HepG2 (cell line): ENCODE results near the gene SLC25A11. TPM values are rescaled to one million over a fixed set of nuclear protein-coding genes. Genes with fewer than 3 reads are reported as not detected.

Experiments
- CC2D1A ChIP-seq: sonication (generic); formaldehyde crosslinking; IDR thresholded peaks from 2 replicates; pipeline ENCODE4 v1.8.1; 2023; ENCODE audit warnings: mild to moderate bottlenecking, missing genetic modification reagents
- CHCHD3 ChIP-seq: sonication (generic); formaldehyde crosslinking; IDR thresholded peaks from 2 replicates; pipeline ENCODE4 v1.8.0; 2022; ENCODE audit warnings: mild to moderate bottlenecking, missing genetic modification reagents, moderate library complexity
- EHMT2 ChIP-seq: fragments of 200-600 bp; sonication (generic); IDR thresholded peaks from 2 replicates; pipeline ENCODE4 v1.7.0; 2017; ENCODE audit warnings: antibody characterized with exemption, low read depth, low read length, borderline replicate concordance
- ELF3 ChIP-seq: IDR thresholded peaks from 2 replicates; pipeline ENCODE4 v1.6.1; 2016; ENCODE audit warnings: missing genetic modification reagents, missing compliant biosample characterization
- FOXJ3 ChIP-seq: sonication (generic); formaldehyde crosslinking; IDR thresholded peaks from 2 replicates; pipeline ENCODE4 v1.4.0; 2020; ENCODE audit warnings: missing genetic modification reagents, mild to moderate bottlenecking, borderline replicate concordance
- MYNN ChIP-seq: sonication (generic); formaldehyde crosslinking; IDR thresholded peaks from 2 replicates; pipeline ENCODE4 v1.4.0; 2020; ENCODE audit warnings: mild to moderate bottlenecking, low read depth, missing genetic modification reagents
- NFATC3 ChIP-seq: sonication (generic); formaldehyde crosslinking; IDR thresholded peaks from 2 replicates; pipeline ENCODE4 v1.5.1; 2020; ENCODE audit warnings: mild to moderate bottlenecking, missing genetic modification reagents
- PAWR ChIP-seq: sonication (generic); formaldehyde crosslinking; IDR thresholded peaks from 2 replicates; pipeline ENCODE4 v1.4.0; 2020; ENCODE audit warnings: missing genetic modification reagents, mild to moderate bottlenecking, borderline replicate concordance
- POLR2A ChIP-seq, 2 experiments: IDR thresholded peaks; 2 replicates each; pipeline ENCODE4 v1.6.1; 2011; ENCODE audit warnings: low read depth in 2 of 2, low read length in 2 of 2, mild to moderate bottlenecking in 1 of 2, moderate library complexity in 1 of 2; ENCODE audit not compliant: insufficient read depth in 1 of 2
- RARG ChIP-seq: sonication (generic); formaldehyde crosslinking; IDR thresholded peaks from 2 replicates; pipeline ENCODE4 v1.4.0; 2020; ENCODE audit warnings: low read depth, mild to moderate bottlenecking, missing genetic modification reagents
- REPIN1 ChIP-seq: sonication (generic); formaldehyde crosslinking; IDR thresholded peaks from 2 replicates; pipeline ENCODE4 v1.8.0; 2022; ENCODE audit warnings: missing genetic modification reagents, low read depth, mild to moderate bottlenecking, borderline replicate concordance
- U2AF2 ChIP-seq: fragments of 200-400 bp; formaldehyde crosslinking; IDR thresholded peaks from 2 replicates; pipeline ENCODE4 v1.6.1; 2017; ENCODE audit warnings: low read depth, mild to moderate bottlenecking, low read length
- ZMAT3 ChIP-seq: sonication (generic); formaldehyde crosslinking; conservative IDR thresholded peaks from 2 replicates; pipeline ENCODE4 v1.7.0; 2021; ENCODE audit warnings: missing genetic modification reagents
- ZNF354B ChIP-seq: sonication (generic); formaldehyde crosslinking; IDR thresholded peaks from 2 replicates; pipeline ENCODE4 v1.8.0; 2022; ENCODE audit warnings: mild to moderate bottlenecking, missing genetic modification reagents
- ZNF570 ChIP-seq: sonication (generic); formaldehyde crosslinking; IDR thresholded peaks from 2 replicates; pipeline ENCODE4 v1.4.0; 2020; ENCODE audit warnings: mild to moderate bottlenecking, missing genetic modification reagents, borderline replicate concordance
- ZNF678 ChIP-seq: sonication (generic); formaldehyde crosslinking; IDR thresholded peaks from 2 replicates; pipeline ENCODE4 v1.4.0; 2020; ENCODE audit warnings: mild to moderate bottlenecking, missing genetic modification reagents
- ZNF788 ChIP-seq: sonication (generic); formaldehyde crosslinking; IDR thresholded peaks from 2 replicates; pipeline ENCODE4 v1.5.0; 2020; ENCODE audit warnings: mild to moderate bottlenecking, missing genetic modification reagents, borderline replicate concordance
- ZSCAN29 ChIP-seq: sonication (generic); formaldehyde crosslinking; conservative IDR thresholded peaks from 2 replicates; pipeline ENCODE4 v1.4.0; 2020; ENCODE audit warnings: mild to moderate bottlenecking, missing genetic modification reagents
- polyA plus RNA-seq, 8 experiments: library from polyadenylated mRNA; depleted of rRNA in 3 of 8; stranded (reverse) in 7 of 8; unstranded in 1 of 8; fragments of >200 nt; fragmentation: Illumina TruSeq in 4 of 8; extraction: Trizol in 4 of 8; gene quantifications; 2 replicates each; pipeline versions ENCODE4 v1.2.1 to v1.2.3, GENCODE V29; 2011 to 2016; ENCODE audit warnings: low read depth in 4 of 8, missing spikeins in 1 of 8, mixed read lengths in 1 of 8; ENCODE audit not compliant: insufficient read depth in 1 of 8
- total RNA-seq, 5 experiments: library from RNA; depleted of rRNA; stranded (reverse); fragments of >200 nt; fragmentation: Illumina TruSeq; extraction: Trizol; gene quantifications; 2 replicates each; pipeline ENCODE4 v1.2.3, GENCODE V29; 2016; ENCODE audit warnings: low read depth in 1 of 5
- TF ChIP-seq, protein P1 (sequence below): sonication (generic); formaldehyde crosslinking; IDR thresholded peaks from 2 replicates; pipeline ENCODE4 v1.4.0; 2020; ENCODE audit warnings: missing genetic modification reagents
- TF ChIP-seq, protein P2 (sequence below): sonication (generic); formaldehyde crosslinking; IDR thresholded peaks from 2 replicates; pipeline ENCODE4 v1.4.0; 2020; ENCODE audit warnings: missing genetic modification reagents
- TF ChIP-seq, protein P3 (sequence below): sonication (generic); formaldehyde crosslinking; IDR thresholded peaks from 2 replicates; pipeline ENCODE4 v1.9.0; 2021; ENCODE audit warnings: missing genetic modification reagents, borderline replicate concordance

The SLC25A11 gene
- total and polyA plus RNA-seq, 2 of the 13 experiments (the other 11 are each of a cell fraction or from before 2014, with no cell fraction given) = 35.4 to 47.2 TPM

DNA sequence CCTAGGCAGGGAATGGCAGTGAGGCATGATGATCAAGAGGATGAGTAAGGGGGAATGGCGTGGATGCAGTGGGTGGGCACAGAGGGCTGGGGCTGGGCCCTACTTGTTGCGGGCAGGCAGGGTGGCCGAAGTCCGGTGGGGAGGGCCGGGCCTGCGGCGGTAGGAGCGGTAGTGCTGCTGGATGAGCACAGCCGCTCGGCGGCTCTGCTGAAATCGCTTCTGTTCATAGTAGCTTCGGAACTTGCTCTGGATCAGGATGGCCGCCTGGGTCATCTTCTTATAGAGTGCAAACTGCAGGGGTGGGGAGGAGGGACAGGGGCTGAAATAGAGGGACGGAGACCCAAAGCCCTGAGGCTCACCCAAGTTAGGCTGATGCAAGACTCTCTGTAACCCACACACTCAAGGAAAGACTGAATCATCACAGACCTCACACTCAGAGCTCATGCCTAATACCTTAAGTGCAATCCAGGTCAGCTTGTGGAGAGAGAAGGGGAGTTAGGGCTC is 29.3 kb upstream of the SLC25A11 start (continued):
- TF ChIP-seq FOXJ3 (CRISPR knock-in tag) (no peak), ZMAT3 (CRISPR knock-in tag) (no peak), ZNF678 (no peak), PAWR (CRISPR knock-in tag) (no peak), NFATC3 (CRISPR knock-in tag) (no peak), POLR2A (IDR thresholded peaks at IDR 0.05; ENCODE audit: insufficient read depth in 1 of 2, low read depth in 2 of 2, low read length in 2 of 2) (peak in 1 of 2 experiments; percentile 26; a peak in 3 of 4 replicates), ZSCAN29 (CRISPR knock-in tag) (no peak), ZNF354B (CRISPR knock-in tag) (no peak), RARG (no peak), REPIN1 (no peak), CC2D1A (CRISPR knock-in tag) (no peak), MYNN (0 out of 2 replicates have a peak, but pooled peaks have one; percentile 47), ELF3 (CRISPR knock-in tag) (no peak), U2AF2 (no peak), EHMT2 (no peak), ZNF788 (CRISPR knock-in tag) (no peak; the same call in 1 of the 2 replicates), ZNF570 (CRISPR knock-in tag) (no peak), CHCHD3 (CRISPR knock-in tag) (peak; percentile 38; the same call in 1 of the 2 replicates)
- TF ChIP-seq, protein P1, sequence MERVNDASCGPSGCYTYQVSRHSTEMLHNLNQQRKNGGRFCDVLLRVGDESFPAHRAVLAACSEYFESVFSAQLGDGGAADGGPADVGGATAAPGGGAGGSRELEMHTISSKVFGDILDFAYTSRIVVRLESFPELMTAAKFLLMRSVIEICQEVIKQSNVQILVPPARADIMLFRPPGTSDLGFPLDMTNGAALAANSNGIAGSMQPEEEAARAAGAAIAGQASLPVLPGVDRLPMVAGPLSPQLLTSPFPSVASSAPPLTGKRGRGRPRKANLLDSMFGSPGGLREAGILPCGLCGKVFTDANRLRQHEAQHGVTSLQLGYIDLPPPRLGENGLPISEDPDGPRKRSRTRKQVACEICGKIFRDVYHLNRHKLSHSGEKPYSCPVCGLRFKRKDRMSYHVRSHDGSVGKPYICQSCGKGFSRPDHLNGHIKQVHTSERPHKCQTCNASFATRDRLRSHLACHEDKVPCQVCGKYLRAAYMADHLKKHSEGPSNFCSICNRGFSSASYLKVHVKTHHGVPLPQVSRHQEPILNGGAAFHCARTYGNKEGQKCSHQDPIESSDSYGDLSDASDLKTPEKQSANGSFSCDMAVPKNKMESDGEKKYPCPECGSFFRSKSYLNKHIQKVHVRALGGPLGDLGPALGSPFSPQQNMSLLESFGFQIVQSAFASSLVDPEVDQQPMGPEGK = peak; percentile 39; the same call in 1 of the 2 replicates
- TF ChIP-seq, protein P2, sequence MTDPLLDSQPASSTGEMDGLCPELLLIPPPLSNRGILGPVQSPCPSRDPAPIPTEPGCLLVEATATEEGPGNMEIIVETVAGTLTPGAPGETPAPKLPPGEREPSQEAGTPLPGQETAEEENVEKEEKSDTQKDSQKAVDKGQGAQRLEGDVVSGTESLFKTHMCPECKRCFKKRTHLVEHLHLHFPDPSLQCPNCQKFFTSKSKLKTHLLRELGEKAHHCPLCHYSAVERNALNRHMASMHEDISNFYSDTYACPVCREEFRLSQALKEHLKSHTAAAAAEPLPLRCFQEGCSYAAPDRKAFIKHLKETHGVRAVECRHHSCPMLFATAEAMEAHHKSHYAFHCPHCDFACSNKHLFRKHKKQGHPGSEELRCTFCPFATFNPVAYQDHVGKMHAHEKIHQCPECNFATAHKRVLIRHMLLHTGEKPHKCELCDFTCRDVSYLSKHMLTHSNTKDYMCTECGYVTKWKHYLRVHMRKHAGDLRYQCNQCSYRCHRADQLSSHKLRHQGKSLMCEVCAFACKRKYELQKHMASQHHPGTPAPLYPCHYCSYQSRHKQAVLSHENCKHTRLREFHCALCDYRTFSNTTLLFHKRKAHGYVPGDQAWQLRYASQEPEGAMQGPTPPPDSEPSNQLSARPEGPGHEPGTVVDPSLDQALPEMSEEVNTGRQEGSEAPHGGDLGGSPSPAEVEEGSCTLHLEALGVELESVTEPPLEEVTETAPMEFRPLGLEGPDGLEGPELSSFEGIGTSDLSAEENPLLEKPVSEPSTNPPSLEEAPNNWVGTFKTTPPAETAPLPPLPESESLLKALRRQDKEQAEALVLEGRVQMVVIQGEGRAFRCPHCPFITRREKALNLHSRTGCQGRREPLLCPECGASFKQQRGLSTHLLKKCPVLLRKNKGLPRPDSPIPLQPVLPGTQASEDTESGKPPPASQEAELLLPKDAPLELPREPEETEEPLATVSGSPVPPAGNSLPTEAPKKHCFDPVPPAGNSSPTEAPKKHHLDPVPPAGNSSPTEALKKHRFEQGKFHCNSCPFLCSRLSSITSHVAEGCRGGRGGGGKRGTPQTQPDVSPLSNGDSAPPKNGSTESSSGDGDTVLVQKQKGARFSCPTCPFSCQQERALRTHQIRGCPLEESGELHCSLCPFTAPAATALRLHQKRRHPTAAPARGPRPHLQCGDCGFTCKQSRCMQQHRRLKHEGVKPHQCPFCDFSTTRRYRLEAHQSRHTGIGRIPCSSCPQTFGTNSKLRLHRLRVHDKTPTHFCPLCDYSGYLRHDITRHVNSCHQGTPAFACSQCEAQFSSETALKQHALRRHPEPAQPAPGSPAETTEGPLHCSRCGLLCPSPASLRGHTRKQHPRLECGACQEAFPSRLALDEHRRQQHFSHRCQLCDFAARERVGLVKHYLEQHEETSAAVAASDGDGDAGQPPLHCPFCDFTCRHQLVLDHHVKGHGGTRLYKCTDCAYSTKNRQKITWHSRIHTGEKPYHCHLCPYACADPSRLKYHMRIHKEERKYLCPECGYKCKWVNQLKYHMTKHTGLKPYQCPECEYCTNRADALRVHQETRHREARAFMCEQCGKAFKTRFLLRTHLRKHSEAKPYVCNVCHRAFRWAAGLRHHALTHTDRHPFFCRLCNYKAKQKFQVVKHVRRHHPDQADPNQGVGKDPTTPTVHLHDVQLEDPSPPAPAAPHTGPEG (CRISPR knock-in tag) = no peak
- TF ChIP-seq, protein P3, sequence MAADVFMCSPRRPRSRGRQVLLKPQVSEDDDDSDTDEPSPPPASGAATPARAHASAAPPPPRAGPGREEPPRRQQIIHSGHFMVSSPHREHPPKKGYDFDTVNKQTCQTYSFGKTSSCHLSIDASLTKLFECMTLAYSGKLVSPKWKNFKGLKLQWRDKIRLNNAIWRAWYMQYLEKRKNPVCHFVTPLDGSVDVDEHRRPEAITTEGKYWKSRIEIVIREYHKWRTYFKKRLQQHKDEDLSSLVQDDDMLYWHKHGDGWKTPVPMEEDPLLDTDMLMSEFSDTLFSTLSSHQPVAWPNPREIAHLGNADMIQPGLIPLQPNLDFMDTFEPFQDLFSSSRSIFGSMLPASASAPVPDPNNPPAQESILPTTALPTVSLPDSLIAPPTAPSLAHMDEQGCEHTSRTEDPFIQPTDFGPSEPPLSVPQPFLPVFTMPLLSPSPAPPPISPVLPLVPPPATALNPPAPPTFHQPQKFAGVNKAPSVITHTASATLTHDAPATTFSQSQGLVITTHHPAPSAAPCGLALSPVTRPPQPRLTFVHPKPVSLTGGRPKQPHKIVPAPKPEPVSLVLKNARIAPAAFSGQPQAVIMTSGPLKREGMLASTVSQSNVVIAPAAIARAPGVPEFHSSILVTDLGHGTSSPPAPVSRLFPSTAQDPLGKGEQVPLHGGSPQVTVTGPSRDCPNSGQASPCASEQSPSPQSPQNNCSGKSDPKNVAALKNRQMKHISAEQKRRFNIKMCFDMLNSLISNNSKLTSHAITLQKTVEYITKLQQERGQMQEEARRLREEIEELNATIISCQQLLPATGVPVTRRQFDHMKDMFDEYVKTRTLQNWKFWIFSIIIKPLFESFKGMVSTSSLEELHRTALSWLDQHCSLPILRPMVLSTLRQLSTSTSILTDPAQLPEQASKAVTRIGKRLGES = no peak
